Neural cell (in vitro differentiated cells): ENCODE data around the gene ZC3H12A. TPM values are rescaled to one million over a fixed set of nuclear protein-coding genes. Genes with fewer than 3 reads are reported as not detected.

Source experiments
- H2AFZ ChIP-seq: fragments of 200-600, 300-800 bp; sonication (generic), shearing (Covaris generic); 2 replicates; pipeline ENCODE4 v1.6.0; 2014; ENCODE audit warnings: low read depth, mild to moderate bottlenecking, antibody characterized with exemption, low read length, moderate library complexity
- H3F3A ChIP-seq: fragments of 200-600 bp; shearing (Covaris generic); 2 replicates; pipeline ENCODE4 v1.6.1; 2016; ENCODE audit warnings: mild to moderate bottlenecking, moderate library complexity, mixed read lengths, antibody characterized with exemption, low read length; ENCODE audit not compliant: insufficient read depth, poor library complexity, severe bottlenecking
- H3K27ac ChIP-seq: fragments of 200-600, 300-800 bp; sonication (generic), shearing (Covaris generic); 2 replicates; pipeline ENCODE4 v1.5.1; 2014; ENCODE audit warnings: mild to moderate bottlenecking, low read length, moderate library complexity
- H3K27me3 ChIP-seq: fragments of 300-800, 200-600 bp; sonication (generic), shearing (Covaris generic); 2 replicates; pipeline ENCODE4 v1.6.0; 2014; ENCODE audit warnings: mild to moderate bottlenecking, low read depth, low read length, moderate library complexity; ENCODE audit not compliant: insufficient read depth
- H3K36me3 ChIP-seq: fragments of 300-800, 200-600 bp; sonication (generic), shearing (Covaris generic); 2 replicates; pipeline ENCODE4 v1.5.1; 2014; ENCODE audit warnings: mild to moderate bottlenecking, antibody characterized with exemption, low read length, moderate library complexity; ENCODE audit not compliant: insufficient read depth
- H3K4me2 ChIP-seq: fragments of 300-800, 200-600 bp; sonication (generic), shearing (Covaris generic); 2 replicates; pipeline ENCODE4 v1.6.0; 2014; ENCODE audit warnings: mild to moderate bottlenecking, low read length
- H3K4me3 ChIP-seq: fragments of 300-800, 200-600 bp; sonication (generic), shearing (Covaris generic); 2 replicates; pipeline ENCODE4 v1.5.1; 2014; ENCODE audit warnings: mild to moderate bottlenecking, low read length, moderate library complexity
- H3K79me2 ChIP-seq: fragments of 200-600 bp; shearing (Covaris generic); replicated peaks from 2 replicates; pipeline ENCODE4 v1.6.0; 2014; ENCODE audit warnings: mild to moderate bottlenecking, low read length, moderate library complexity; ENCODE audit not compliant: insufficient read depth
- H3K9ac ChIP-seq: fragments of 300-800, 200-600 bp; sonication (generic), shearing (Covaris generic); 2 replicates; pipeline ENCODE4 v1.6.1; 2016; ENCODE audit warnings: mild to moderate bottlenecking, low read length, mixed read lengths
- H3K9me2 ChIP-seq: fragments of 200-600 bp; shearing (Covaris generic); 2 replicates; pipeline ENCODE4 v1.6.1; 2016; ENCODE audit warnings: mild to moderate bottlenecking, low read length, mixed read lengths; ENCODE audit not compliant: insufficient read depth
- H3K9me3 ChIP-seq: fragments of 200-600, 300-800 bp; sonication (generic), shearing (Covaris generic); 2 replicates; pipeline ENCODE4 v1.6.1; 2016; ENCODE audit warnings: mild to moderate bottlenecking, mixed run types, low read length, moderate library complexity, mixed read lengths
- H4K20me1 ChIP-seq: fragments of 200-600 bp; shearing (Covaris generic); 2 replicates; pipeline ENCODE4 v1.6.1; 2016; ENCODE audit warnings: mild to moderate bottlenecking, mixed run types; ENCODE audit not compliant: insufficient read depth
- EP300 ChIP-seq: fragments of 450-650 bp; conservative IDR thresholded peaks from 2 replicates; pipeline ENCODE4 v1.6.1; 2014; ENCODE audit warnings: antibody characterized with exemption, mild to moderate bottlenecking, moderate library complexity; ENCODE audit not compliant: poor library complexity, severe bottlenecking
- EZH2 ChIP-seq: fragments of 200-600, 300-800 bp; shearing (Covaris generic), sonication (generic); IDR thresholded peaks from 2 replicates; pipeline ENCODE4 v1.6.1; 2014; ENCODE audit warnings: antibody characterized with exemption, low read length, borderline replicate concordance, mild to moderate bottlenecking; ENCODE audit not compliant: insufficient read depth, poor library complexity, severe bottlenecking
- MXI1 ChIP-seq: fragments of 450-650 bp; conservative IDR thresholded peaks from 2 replicates; pipeline ENCODE4 v1.6.1; 2014; ENCODE audit warnings: antibody characterized with exemption, mild to moderate bottlenecking; ENCODE audit not compliant: poor library complexity, severe bottlenecking
- POLR2AphosphoS5 ChIP-seq: IDR thresholded peaks from 2 replicates; pipeline ENCODE4 v1.6.1; 2012
- RAD21 ChIP-seq: fragments of 450-650 bp; conservative IDR thresholded peaks from 2 replicates; pipeline ENCODE4 v1.6.1; 2014; ENCODE audit warnings: antibody characterized with exemption, mild to moderate bottlenecking, moderate library complexity
- SMC3 ChIP-seq: fragments of 450-650 bp; conservative IDR thresholded peaks from 2 replicates; pipeline ENCODE4 v1.6.1; 2014; ENCODE audit warnings: antibody characterized with exemption, mild to moderate bottlenecking, moderate library complexity; ENCODE audit not compliant: poor library complexity
- TAF1 ChIP-seq: IDR thresholded peaks from 2 replicates; pipeline ENCODE4 v1.6.1; 2012; ENCODE audit warnings: low read depth
- polyA plus RNA-seq: library from polyadenylated mRNA; depleted of rRNA; stranded (reverse); fragments of >200 nt; gene quantifications from 2 replicates; pipeline ENCODE4 v1.2.3, GENCODE V29; 2014
- TF ChIP-seq, protein P1 (sequence below): fragments of 450-650 bp; IDR thresholded peaks from 2 replicates; pipeline ENCODE4 v1.5.1; 2014; ENCODE audit warnings: antibody characterized with exemption, mild to moderate bottlenecking, moderate library complexity; ENCODE audit not compliant: poor library complexity, severe bottlenecking
- TF ChIP-seq, protein P2 (sequence below): IDR thresholded peaks from 2 replicates; pipeline ENCODE4 v1.6.1; 2012; ENCODE audit warnings: borderline replicate concordance

ZC3H12A gene
- polyA plus RNA-seq, 1 donor from 2014 or later: not detected

DNA sequence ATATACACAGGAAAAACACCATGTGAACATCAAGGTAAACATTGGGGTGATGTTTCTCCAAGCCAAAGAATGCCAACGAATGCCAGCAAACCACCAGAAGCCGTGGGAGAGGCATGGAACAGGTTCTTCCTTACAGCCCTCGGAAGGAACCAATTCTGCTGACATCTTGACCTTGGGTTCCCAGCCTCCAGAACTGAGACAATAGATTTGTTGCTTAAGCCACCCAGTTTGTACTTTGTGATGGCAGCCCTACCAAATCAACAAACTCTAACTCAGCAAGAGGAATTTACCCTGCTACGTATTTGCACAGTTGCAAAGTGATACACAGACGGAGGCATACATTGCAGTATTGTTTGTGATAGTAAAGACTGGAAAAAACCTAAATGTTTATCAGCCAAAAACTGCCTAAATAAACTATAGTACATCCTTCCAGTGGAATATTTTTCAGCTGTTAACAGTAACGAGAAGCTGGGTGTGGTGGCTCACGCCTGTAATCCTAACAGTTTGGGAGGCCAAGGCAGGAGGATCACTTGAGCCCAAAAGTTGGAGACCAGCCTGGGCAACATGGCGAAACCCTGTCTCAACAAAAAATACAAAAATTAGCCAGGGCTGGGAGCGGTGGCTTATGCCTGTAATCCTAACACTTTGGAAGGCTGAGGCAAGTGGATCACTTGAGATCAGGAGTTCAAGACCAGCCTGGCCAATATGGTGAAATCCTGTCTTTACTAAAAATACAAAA is 12.5 kb upstream of the ZC3H12A start:
- Histone ChIP-seq H3K9ac (no peak overlapping the region), H3F3A (no peaks in the 10 kb centered on the region)
- TF ChIP-seq EP300 (no peak), EZH2 (no peak), POLR2AphosphoS5 (no peak), SMC3 (no peak), TAF1 (no peak), MXI1 (no peak), RAD21 (no peak)
- TF ChIP-seq, protein P1, sequence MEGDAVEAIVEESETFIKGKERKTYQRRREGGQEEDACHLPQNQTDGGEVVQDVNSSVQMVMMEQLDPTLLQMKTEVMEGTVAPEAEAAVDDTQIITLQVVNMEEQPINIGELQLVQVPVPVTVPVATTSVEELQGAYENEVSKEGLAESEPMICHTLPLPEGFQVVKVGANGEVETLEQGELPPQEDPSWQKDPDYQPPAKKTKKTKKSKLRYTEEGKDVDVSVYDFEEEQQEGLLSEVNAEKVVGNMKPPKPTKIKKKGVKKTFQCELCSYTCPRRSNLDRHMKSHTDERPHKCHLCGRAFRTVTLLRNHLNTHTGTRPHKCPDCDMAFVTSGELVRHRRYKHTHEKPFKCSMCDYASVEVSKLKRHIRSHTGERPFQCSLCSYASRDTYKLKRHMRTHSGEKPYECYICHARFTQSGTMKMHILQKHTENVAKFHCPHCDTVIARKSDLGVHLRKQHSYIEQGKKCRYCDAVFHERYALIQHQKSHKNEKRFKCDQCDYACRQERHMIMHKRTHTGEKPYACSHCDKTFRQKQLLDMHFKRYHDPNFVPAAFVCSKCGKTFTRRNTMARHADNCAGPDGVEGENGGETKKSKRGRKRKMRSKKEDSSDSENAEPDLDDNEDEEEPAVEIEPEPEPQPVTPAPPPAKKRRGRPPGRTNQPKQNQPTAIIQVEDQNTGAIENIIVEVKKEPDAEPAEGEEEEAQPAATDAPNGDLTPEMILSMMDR: no peak
- TF ChIP-seq, protein P2, sequence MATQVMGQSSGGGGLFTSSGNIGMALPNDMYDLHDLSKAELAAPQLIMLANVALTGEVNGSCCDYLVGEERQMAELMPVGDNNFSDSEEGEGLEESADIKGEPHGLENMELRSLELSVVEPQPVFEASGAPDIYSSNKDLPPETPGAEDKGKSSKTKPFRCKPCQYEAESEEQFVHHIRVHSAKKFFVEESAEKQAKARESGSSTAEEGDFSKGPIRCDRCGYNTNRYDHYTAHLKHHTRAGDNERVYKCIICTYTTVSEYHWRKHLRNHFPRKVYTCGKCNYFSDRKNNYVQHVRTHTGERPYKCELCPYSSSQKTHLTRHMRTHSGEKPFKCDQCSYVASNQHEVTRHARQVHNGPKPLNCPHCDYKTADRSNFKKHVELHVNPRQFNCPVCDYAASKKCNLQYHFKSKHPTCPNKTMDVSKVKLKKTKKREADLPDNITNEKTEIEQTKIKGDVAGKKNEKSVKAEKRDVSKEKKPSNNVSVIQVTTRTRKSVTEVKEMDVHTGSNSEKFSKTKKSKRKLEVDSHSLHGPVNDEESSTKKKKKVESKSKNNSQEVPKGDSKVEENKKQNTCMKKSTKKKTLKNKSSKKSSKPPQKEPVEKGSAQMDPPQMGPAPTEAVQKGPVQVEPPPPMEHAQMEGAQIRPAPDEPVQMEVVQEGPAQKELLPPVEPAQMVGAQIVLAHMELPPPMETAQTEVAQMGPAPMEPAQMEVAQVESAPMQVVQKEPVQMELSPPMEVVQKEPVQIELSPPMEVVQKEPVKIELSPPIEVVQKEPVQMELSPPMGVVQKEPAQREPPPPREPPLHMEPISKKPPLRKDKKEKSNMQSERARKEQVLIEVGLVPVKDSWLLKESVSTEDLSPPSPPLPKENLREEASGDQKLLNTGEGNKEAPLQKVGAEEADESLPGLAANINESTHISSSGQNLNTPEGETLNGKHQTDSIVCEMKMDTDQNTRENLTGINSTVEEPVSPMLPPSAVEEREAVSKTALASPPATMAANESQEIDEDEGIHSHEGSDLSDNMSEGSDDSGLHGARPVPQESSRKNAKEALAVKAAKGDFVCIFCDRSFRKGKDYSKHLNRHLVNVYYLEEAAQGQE: no peak

DNA sequence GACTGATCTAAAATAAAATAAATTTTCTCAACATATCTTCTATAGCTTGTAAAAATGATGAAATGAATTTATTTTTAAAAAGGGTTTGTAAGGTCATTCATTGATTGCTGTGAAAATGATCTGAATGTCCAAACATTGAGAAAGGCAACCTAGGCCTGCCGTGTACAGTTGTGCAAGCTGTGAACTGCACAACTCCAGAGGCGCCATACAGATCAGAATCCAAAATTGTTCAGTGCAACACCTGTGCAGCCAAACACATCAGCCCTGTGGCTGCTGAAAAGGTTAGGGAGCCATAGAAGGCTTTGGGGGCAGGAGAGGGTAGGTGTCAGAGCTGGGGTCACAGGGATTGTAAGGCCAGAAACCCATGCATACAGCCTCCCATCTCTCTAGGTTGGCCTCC is 9.9 kb upstream of the ZC3H12A start:
- H3K36me3 ChIP-seq: no peaks in the 10 kb centered on the region
- H3K27me3 ChIP-seq: no peaks in the 10 kb centered on the region
- H4K20me1 ChIP-seq: no peaks in the 10 kb centered on the region
- H3K27ac ChIP-seq: no peak overlapping the region
- no peak overlapping the region for H2AFZ ChIP-seq
- no peak overlapping the region for H3K9ac ChIP-seq
- H3K9me3 ChIP-seq: no peaks in the 10 kb centered on the region
- H3K9me2 ChIP-seq: no peaks in the 10 kb centered on the region
- TF ChIP-seq POLR2AphosphoS5 (no peak), EZH2 (no peak), EP300 (no peak), MXI1 (no peak), TAF1 (no peak)
- TF ChIP-seq, protein P1: no peak
- TF ChIP-seq, protein P2: no peak
- no peak overlapping the region for H3K4me3 ChIP-seq
- no peaks in the 10 kb centered on the region for H3F3A ChIP-seq
- H3K4me2 ChIP-seq: no peak overlapping the region
- no peaks in the 10 kb centered on the region for H3K79me2 ChIP-seq

More for the DNA sequence above, 12.5 kb upstream of the ZC3H12A start:
- H3K36me3 ChIP-seq: no peaks in the 10 kb centered on the region
- H3K4me2 ChIP-seq: no peak overlapping the region
- H3K27me3 ChIP-seq: no peaks in the 10 kb centered on the region
- no peak overlapping the region for H2AFZ ChIP-seq
- no peaks in the 10 kb centered on the region for H3K9me3 ChIP-seq
- H3K27ac ChIP-seq: no peak overlapping the region
- H3K4me3 ChIP-seq: no peak overlapping the region
- H3K79me2 ChIP-seq: no peaks in the 10 kb centered on the region
- no peaks in the 10 kb centered on the region for H4K20me1 ChIP-seq
- no peaks in the 10 kb centered on the region for H3K9me2 ChIP-seq
